Measurements from ENCODE around the gene ASGR2.
A peak's percentile ranks its signal among the peaks of the same experiment; 100 is the strongest.
"Not testable (repeated sequence)": the region's sequence is repeated elsewhere in the genome, so short reads cannot be mapped to it uniquely, and the experiment has no call there.

The ASGR2 gene, protein sequence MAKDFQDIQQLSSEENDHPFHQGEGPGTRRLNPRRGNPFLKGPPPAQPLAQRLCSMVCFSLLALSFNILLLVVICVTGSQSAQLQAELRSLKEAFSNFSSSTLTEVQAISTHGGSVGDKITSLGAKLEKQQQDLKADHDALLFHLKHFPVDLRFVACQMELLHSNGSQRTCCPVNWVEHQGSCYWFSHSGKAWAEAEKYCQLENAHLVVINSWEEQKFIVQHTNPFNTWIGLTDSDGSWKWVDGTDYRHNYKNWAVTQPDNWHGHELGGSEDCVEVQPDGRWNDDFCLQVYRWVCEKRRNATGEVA

DNA sequence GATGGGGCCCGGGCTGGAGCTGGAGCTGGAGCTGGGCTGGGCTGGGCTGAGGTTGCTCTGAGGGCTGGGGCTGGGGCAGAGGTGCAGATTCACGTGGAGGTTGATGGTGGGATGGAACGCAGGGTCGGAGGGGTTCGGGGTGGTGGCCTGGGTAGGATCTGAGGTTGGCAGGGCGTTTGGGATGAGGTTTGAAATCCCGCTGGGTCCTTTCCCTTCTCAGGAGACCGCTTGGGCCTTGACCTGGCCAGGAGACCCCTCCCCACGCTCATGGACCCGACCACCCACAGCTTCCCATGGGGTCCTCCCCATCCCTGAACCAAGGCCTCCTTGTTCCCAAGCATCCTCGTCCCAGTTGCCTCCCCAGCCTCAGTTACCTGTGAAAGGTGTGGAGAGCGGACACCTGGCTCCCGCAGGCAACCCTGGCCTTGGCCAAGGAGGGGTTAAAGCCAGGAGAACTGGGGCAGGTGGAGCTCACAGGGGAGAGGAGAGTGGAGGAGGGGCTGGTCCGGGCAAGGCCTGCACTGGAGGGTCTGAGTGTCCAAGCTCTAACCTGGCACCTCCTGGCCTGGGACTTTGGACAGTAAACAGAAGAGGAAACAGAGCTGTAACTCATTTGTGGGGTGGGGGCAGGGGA lies at the start of gene ASGR2:
Gene ASGR2, minus strand, starts transcription at position 582 of the 634 bp plus-strand sequence. CDS start 582 bp downstream, outside the sequence.
- DNase-seq: no peak

DNA sequence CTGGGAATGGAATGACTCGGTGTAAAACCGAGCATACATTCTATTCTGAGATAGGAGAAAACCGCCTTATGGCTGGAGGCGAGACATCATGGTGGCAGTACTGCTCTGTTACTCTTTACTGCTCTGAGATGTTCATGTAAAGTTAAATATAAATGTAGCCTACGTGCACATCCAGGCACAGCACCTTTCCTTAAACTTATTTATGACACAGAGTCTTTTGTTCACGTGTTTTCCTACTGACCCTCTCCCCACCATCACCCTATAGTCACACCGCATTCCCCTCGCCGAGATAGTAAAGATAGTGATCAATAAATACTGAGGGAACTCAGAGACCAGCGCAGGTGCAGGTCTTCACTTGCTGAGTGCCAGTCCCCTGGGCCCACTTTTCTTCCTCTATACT lies 44.9 kb upstream of the ASGR2 start:
- DNase-seq: not testable (repeated sequence)

DNA sequence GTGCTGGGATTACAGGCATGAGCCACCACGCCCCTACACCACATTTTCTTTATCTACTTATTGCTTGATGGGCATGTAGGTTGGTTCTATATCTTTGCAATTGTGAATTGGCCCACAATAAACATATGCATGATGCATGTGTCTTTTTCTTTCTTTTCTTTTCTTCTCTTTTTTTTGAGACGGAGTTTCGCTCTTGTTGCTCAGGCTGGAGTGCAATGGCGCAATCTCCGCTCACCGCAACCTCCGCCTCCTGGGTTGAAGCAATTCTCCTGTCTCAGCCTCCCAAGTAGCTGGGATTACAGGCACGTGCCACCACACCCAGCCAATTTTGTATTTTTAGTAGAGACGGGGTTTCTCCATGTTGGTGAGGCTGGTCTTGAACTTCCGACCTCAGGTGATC lies 43.8 kb upstream of the ASGR2 start:
- DNase-seq: not testable (repeated sequence)

DNA sequence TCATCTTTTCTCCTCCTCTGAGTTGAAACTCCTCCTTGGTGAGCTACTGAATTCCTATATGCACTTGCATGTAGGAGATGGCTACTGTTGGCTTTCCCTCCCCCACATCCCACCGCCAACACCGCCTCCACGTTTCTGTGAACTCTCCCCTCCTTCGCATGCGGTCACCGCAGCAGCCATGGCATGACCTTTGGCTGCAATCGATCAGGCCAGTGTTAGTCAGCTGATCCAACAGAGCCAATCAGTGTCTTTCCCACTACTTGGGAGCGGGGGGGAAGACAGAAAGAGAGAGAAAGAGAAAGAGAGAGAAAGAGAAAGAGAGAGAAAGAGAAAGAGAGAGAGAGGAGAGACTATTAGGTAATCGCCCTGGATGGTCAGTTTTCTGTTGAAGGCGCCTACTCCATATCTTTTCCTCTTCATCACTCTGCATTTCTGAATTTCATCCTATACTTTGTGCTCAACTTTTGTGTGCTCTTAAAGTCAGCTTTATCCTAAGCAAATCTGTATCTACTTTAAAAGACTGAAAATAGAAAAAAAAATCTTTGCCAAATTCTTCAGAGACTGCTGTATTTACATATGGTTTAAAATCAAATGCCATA lies 41.8 kb upstream of the ASGR2 start:
- DNase-seq: no peak

DNA sequence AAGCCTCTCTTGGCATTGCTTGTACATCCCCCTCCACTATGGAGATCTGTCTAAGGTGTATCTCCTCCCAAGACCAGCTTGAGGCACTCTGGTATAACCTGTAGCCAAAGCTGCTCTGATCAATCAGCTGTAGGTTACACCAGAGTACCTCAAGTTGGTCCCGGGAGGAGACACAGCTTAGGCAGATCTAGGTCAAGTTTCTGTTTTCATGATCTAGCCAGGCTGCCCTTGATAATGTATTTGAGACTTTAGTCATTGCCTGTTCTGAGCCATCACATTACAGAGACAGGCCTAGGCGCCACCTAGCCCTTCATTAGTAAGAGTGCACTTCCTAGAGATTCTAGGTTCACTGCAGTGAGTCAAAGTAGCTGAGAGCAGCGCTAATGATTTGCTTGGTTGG lies 33.1 kb upstream of the ASGR2 start:
- no peak for DNase-seq

DNA sequence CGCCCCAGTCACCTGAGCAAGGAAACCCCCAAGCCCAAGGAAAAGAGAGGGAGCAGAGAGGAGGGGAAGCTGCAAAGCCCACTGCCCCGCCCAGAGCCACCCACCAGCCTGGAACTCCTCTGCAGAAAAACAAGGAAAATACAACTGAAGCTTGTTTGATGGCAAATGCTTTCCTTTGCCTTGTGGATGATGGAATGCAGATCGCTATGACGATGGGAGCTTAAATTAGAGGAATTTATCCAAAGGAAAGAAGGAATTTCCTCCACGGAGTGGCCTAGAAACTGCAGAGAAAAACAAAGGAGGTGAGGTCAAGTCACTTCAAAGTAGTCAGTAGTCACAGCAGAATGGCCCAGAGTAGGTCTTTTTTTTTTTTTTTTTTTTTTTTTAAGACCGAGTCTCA lies 31.5 kb upstream of the ASGR2 start:
- no peak for DNase-seq

DNA sequence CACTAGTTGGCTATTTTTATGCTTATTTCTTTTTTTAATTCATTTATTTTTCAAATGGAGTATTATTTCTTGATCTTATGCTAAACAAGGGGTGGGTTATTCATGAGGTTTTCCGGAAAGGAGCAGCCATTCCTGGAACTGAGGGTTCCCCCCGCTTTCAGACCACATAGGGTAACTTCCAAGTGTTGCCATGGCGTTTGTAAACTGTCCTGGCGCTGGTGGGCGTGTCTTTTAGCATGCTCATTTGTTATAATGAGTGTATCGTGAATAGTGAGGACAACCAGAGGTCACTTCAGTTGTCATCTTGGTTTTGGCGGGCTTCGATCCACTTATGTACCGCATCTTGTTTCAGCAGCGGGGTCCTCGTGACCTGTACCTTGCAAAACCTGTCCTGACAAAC lies 29.6 kb upstream of the ASGR2 start:
- DNase-seq: no peak

DNA sequence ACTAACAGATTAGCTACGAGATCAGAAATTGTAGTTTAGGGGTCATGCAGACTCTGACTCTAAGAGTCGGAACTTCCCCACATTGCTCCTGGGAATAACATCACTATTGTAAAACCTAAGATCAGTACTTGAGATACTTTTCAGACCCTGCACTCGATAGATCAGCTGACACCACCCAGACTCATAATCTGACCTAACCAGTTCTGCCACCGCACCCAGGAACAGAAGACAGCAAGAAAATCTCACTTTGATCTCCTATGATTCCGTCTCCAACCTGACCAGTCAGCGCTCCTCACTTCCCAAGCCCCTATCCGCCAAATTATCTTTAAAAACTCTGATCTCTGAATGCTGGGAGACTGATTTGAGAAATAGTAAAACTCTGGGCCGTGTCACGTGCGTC lies 27.2 kb upstream of the ASGR2 start:
- DNase-seq: no peak

DNA sequence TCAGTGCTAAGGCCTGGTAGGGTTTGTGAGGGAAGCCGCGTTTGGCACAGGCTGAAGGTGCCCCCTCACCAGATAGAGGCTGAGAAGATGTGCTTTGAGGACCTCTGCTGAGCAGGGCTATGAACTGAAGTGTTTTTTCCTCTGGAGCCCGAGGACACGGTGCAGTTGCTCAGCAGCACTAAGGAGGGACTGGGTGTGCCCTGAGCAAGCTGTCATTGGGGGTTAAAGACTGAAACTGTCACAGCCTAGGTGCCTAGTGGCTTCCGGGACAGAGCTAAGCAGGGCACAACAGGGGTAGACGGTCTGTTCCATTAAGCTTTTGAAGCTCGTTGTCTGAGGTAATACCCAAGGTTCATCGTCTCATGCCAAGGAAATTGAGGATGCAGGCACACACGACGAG lies 24.8 kb upstream of the ASGR2 start:
- no peak for DNase-seq

DNA sequence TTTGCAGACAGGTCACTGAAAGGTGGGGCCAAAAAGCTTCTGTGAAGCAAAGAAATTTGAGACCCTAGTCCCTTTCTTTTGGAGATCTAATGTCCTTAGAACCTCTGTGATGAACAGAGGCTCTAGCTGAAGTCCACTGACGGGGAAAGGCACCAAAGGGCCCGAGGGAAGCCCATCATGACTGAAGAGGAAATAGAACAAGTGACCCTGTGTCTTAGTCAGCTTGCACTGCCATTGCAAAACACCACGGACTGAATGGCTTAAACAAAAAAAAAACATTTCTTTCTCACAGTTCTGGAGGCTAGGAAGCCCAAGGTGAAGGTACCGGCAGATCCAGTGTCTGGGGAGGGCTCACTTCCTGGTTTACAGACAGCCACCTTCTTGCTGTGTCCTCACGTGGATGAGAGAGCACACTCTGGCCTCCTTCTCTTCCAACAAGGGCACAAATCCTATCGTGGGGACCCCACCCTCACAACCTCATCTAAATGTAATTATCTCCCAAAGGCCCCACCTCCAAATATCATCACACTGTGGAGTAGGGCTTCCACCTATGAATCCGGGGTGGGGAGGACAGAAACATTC lies 24.3 kb upstream of the ASGR2 start:
- DNase-seq: no peak

DNA sequence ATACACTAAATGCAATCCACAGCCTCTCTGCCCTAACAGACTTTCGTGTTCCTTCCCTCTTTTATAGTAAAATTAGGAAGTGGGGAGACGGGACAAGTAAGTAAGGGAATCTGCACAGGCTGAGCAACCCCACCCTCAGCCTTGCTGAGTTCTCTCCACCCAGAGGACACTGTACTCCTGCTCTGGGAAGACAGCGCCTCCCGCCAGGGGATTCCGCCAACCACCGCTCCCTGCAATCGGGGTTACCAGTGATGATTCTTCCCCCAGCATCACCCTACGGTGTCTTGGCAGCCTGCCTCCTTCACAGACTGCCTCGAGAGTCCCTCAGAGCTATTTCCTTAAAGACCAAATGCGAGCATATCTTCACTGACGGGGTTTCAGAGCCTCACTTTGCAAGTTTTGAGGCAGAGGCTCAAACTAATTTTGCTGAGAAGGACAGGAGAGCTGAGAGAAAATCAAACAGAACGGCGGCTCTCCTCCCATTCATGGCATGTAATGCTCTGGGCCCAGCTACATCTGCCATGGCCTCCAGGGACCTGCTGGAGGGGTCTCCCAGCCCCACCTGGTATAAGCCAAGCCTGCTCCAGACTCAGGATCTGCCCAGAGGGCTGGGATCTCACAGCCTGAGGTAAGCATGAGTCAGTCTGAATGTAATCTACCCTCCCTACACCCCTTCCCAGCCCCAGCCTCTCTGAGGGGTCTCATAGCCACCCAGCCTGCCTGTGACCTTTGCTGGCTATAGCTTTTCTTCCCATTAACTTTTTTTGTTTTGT lies 22.7 kb upstream of the ASGR2 start:
- no peak for DNase-seq

DNA sequence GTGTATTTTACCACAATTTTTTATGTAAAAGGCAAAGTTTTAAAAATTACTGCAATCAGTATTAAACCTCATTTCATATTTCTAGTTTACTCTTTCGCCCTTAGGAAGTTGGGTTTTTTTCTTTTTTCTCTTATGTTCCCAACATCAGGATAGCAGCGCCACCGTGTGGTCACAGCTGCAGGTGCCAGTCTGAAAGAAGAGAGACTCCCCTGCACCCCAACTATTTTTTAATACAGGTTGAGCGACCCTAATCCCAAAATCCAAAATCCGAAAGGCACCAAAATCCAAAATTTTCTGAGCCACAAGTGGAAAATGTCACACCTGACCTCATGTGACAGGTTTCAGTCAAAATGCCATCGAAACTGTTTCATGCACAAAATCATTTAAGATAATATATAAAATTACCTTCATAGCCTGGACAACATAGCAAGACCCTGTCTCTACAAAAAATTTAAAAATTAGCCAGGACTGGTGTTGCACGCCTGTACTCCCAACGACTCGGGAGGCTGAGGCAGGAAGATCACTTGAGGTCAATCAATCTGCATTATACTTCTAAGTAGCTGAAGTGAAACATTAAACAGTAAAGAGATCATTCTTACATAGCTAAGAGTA lies 21.8 kb upstream of the ASGR2 start:
- DNase-seq: peak; percentile 78

DNA sequence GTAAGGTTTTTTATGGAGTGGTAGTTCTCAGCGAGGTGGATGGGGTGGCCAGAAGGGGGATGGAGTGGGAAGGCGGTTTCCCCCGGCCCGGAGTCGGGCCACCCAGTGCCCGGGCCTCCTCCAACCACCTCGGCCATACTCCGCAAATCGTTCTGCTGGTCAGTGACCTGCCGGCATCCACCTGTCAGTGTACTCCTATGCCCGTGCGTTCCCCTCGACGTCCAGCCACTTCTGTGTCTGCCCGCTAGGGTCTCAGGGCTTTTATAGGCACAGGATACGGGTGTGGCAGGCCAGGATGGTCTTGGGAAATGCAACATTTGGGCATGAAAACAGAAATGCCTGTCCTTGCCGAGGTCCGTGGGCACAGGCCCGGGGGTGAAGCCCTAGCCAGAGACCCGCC lies 19.3 kb upstream of the ASGR2 start:
- no peak for DNase-seq

DNA sequence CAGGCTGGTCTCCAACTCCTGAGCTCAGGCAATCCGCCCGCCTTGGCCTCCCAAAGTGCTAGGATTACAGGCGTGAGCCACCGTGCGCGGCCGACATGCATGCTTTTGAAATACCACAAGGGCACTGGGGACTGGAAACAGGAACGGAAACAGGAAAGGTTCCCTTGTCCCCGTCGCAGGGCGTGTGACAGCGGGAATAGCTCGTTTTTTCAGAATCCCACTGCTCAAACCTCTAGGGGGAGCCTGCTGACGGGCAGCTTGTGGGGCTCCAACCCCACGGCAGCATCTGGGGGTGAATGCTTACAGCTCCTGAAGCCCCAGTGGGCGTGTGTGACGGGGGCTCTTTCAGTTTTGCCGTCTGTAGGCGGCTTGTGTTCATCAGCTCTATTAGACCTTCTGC lies 18.8 kb upstream of the ASGR2 start:
- peak; percentile 56 to 73 for DNase-seq

DNA sequence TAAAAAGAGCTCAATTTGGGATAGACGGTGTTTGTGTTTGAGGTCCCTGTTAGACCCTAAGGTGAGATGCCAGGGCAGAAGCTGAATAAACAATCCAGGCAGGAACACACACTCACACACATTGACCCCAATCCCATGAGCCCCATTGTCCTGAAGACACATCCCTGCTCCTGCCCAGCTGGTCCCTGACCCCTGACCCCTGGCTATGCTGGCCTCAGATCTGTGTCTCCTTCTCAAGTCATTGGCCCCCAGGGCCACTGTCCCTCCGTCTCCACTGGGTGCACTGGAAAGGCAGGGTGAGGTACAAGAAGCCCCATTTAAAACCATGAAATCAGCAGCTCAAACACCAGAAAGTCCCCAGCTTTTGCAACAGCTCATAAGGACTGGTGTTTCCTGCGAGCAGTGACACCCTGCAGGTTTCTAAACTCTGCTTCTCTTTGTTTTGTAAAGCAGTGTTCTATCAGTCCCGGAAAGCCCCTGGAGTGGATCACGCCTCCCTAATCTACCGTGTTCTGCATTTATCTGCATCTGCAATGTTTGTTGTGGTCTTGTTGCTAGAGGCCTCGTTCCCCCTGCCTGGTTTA lies 18.0 kb upstream of the ASGR2 start:
- peak; percentile 85 to 91 for DNase-seq

DNA sequence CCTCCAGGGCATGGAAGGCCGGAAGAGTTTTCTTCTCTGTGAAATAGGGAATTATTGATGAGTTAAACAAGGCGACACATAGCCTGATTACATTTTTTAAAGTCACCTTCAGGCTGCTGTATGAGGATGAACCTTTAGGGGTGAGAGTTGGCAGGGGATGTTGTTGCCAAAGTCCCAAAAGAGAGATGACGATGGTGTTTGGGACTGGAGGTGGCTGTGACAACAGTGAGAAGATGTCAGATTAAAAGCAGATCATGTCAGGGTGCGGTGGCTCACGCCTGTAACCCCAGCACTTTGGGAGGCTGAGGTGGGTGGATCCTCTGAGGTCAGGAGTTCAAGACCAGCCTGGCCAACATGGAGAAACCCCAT lies 16.8 kb upstream of the ASGR2 start:
- DNase-seq: no peak

DNA sequence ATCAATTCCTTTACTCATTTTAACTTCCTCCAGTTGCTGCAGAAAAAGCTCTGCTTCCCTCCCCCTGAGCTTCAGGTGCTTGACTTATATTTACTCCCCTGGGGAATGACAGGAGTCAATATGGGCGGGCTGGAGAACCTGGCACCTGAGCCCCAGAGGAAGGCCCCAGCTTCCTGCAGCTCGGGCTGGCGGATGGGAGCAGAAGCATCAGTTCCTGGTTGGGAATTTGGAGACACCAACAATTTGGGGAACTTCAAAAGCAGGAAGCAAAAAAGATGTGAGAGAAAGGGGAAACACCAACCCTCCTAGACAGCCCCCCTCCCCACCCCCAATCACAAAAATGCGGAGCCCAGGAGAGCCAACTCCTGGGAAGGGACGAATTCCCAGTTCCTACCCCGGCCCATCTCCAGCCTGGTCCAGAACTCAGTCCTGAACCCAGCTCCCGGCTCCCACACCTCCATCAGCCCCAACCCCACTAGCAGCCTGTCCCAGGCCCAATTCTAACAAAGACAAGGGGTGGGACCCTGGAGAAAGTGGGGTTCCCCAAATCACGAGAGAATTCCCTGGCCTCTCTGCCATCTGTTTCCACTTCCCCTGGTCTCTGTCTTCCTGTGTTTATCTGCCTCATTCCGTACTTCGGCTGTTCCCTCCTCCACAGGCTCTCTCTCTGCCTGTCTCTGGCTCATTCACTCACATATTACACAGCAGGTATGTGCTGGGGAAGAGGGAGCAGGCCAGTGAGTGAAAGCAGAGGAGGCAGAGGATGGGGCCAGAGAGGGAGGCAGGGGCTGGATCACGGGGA lies 16.2 kb upstream of the ASGR2 start:
- peak in 1 of 2 donors; percentile 32 for DNase-seq

DNA sequence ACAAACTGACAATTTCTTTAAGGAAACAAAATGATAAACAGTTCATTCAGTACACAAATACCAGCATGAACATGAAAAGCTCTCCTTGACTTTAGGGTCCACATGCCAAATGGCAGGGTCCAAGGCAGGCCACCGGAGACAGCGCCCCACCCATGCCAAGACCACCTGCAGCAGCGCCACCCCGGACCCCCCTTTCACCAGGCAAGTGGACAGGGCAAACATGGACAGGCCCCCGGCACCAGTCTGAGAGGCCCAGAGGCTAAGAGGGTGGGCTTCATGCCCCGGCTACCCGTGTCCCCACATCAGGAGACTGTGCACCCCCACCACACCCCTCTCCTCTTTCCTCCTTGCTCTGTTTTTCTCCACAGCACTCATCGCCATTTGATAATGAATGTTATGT lies 14.7 kb upstream of the ASGR2 start:
- no peak for DNase-seq

DNA sequence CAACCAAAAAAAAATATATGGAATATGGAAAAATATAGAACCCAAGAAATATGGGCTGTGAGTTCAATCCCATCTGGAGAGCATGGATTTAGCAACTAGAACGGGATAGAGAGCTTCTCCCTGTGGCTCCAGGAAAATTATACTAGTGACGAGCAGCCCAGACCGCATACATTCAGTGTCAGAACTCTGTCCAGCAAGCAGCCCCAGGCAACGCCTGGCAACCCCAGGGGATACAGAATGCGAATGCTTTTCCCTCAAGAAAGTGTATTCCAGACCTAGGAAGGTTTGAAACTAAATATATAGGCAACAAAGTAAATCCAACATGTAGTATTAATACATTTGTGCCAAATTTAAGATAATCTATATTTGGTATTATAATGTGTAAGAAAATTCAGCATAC lies 13.5 kb upstream of the ASGR2 start:
- DNase-seq: no peak

DNA sequence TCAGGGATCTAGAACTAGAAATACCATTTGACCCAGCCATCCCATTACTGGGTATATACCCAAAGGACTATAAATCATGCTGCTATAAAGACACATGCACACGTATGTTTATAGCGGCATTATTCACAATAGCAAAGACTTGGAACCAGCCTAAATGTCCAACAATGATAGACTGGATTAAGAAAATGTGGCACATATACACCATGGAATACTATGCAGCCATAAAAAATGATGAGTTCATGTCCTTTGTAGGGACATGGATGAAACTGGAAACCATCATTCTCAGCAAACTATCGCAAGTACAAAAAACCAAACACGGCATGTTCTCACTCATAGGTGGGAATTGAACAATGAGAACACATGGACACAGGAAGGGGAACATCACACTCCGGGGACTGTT lies 12.9 kb upstream of the ASGR2 start:
- DNase-seq: not testable (repeated sequence)

DNA sequence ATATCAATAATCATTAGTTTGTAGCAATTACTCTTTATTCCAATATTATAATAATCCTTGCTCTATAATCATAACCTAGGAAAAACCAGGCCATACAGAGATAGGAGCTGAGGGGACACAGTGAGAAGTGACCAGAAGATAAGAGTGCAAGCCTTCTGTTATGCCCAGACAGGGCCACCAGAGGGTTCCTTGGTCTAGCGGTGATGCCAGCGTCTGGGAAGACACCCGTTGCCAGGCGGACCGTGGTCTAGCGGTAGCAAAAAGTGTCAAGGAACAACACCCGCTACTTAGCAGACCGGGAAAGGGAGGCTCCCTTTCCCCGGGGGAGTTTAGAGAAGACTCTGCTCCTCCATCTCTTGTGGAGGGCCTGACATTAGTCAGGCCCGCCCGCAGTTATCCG lies 11.8 kb upstream of the ASGR2 start:
- DNase-seq: not testable (repeated sequence)

DNA sequence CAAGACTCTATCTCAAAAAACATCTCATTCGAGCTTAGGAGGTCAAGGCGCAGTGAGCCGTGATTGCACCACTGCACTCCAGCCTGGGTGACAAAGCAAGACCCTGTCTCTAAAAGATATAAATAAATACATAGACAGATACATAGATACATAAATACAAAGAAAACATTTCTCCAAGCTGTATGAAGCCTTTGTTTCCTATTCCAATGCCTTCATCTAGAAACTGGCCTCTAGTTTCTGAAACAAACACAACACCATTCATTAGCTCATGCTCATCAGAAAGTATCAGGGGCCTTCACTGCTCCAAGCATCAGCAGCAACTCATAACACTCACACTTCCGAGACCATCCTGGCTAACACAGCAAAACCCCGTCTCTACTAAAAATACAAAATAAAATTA lies 10.3 kb upstream of the ASGR2 start:
- no peak for DNase-seq

Data from CD4-positive, alpha-beta T cell treated with Interleukin-4 for 1 hour (primary cell).